Adrenal gland (tissue), 5 donors: ENCODE data around the gene DAB2IP.

Source experiments
- CTCF ChIP-seq, 6 experiments: fragments of 450-650 bp in 4 of 6; fragments of 200-600 bp in 2 of 6; sonication (generic) in 1 of 6; IDR thresholded peaks; 1 replicate in 5 of 6; 2 replicates in 1 of 6; pipeline versions ENCODE4 v1.5.1 to v1.8.0; 2016 to 2021; ENCODE audit warnings: antibody characterized with exemption in 6 of 6, mild to moderate bottlenecking in 2 of 6, moderate library complexity in 1 of 6
- POLR2A ChIP-seq, 2 donors: fragments of 450-650 bp; IDR thresholded peaks; one replicate each; pipeline ENCODE4 v1.6.1; 2017; ENCODE audit warnings: antibody characterized with exemption in 2 of 2, mild to moderate bottlenecking in 2 of 2, moderate library complexity in 1 of 2
- donor health status: DM: no; HTN: no; CAD: no.

GRCh38 chr9:121696930-121697329 lies 45.5 kb downstream of the DAB2IP start:
- TF ChIP-seq POLR2A (IDR thresholded peaks at IDR 0.05): no peak
- TF ChIP-seq CTCF (IDR thresholded peaks at IDR 0.05): no peak
